CD14-positive monocyte (primary cell): ENCODE data around the gene CEND1. TPM values are rescaled to one million over a fixed set of nuclear protein-coding genes. Genes with fewer than 3 reads are reported as not detected.

Experiments used
- DNase-seq, 3 donors: peaks; one replicate each; pipeline ENCODE4 v3.0.0-alpha.2; 2011 to 2022
- H2AFZ ChIP-seq: 2 replicates; pipeline ENCODE4 v1.6.0; 2012; ENCODE audit warnings: mild to moderate bottlenecking, low read depth, low read length, inconsistent platforms; ENCODE audit not compliant: insufficient read depth, poor library complexity, severe bottlenecking
- H3K27ac ChIP-seq, 2 donors: 1 replicate in 1 of 2; 2 replicates in 1 of 2; pipeline ENCODE4 v1.5.1; 2012 to 2013; ENCODE audit warnings: low read length in 2 of 2, control low read depth in 1 of 2, inconsistent platforms in 1 of 2, low read depth in 1 of 2, mild to moderate bottlenecking in 1 of 2
- H3K27me3 ChIP-seq, 2 donors: one replicate each; pipeline versions ENCODE4 v1.6.0 to v1.6.1; 2011 to 2013; ENCODE audit warnings: low read length in 2 of 2; ENCODE audit not compliant: control insufficient read depth in 2 of 2, insufficient read depth in 2 of 2
- H3K36me3 ChIP-seq, 2 donors: replicated peaks in 1 of 2; 1 replicate in 1 of 2; 2 replicates in 1 of 2; pipeline versions ENCODE4 v1.5.1 to v1.6.1; 2012 to 2013; ENCODE audit warnings: low read length in 2 of 2, control low read depth in 1 of 2, inconsistent platforms in 1 of 2, mild to moderate bottlenecking in 1 of 2; ENCODE audit not compliant: insufficient read depth in 2 of 2, control insufficient read depth in 1 of 2
- H3K4me1 ChIP-seq, 2 donors: 1 replicate in 1 of 2; 2 replicates in 1 of 2; pipeline versions ENCODE4 v1.5.1 to v1.6.1; 2012 to 2013; ENCODE audit warnings: low read length in 2 of 2, control low read depth in 1 of 2, inconsistent platforms in 1 of 2, mild to moderate bottlenecking in 1 of 2, moderate library complexity in 1 of 2; ENCODE audit not compliant: insufficient read depth in 2 of 2, control insufficient read depth in 1 of 2
- H3K4me2 ChIP-seq: replicated peaks from 2 replicates; pipeline ENCODE3; 2012; ENCODE audit warnings: low read length, moderate library complexity, mild to moderate bottlenecking; ENCODE audit not compliant: poor library complexity, severe bottlenecking; ENCODE audit errors: extremely low read depth
- H3K4me3 ChIP-seq, 3 experiments: fragments of 200-600 bp in 1 of 3; sonication (generic) in 1 of 3; replicated peaks in 1 of 3; 1 replicate in 2 of 3; 2 replicates in 1 of 3; pipeline ENCODE4 v1.5.1; 2011 to 2013; ENCODE audit warnings: low read length in 3 of 3, mild to moderate bottlenecking in 3 of 3, control low read depth in 2 of 3, low read depth in 2 of 3, inconsistent platforms in 1 of 3, moderate library complexity in 1 of 3
- H3K79me2 ChIP-seq: 2 replicates; pipeline ENCODE4 v1.6.0; 2012; ENCODE audit warnings: mild to moderate bottlenecking, control low read depth, inconsistent platforms, low read length, moderate library complexity; ENCODE audit not compliant: insufficient read depth
- H3K9ac ChIP-seq: 2 replicates; pipeline ENCODE4 v1.6.0; 2017; ENCODE audit warnings: low read length, mild to moderate bottlenecking; ENCODE audit not compliant: insufficient read depth, poor library complexity, severe bottlenecking
- H3K9me3 ChIP-seq, 2 donors: replicated peaks in 1 of 2; 1 replicate in 1 of 2; 2 replicates in 1 of 2; pipeline versions ENCODE4 v1.5.1 to v1.6.1; 2012 to 2013; ENCODE audit warnings: low read length in 2 of 2, control low read depth in 1 of 2; ENCODE audit not compliant: control insufficient read depth in 1 of 2, insufficient read depth in 1 of 2
- H4K20me1 ChIP-seq: 2 replicates; pipeline ENCODE4 v1.6.0; 2012; ENCODE audit warnings: mild to moderate bottlenecking, low read length, control low read depth, moderate library complexity; ENCODE audit not compliant: insufficient read depth
- H3K27ac Mint-ChIP-seq, 7 donors: one replicate each; pipeline ENCODE4 v1.8.0; 2020; ENCODE audit warnings: mild to moderate bottlenecking in 7 of 7, mixed read lengths in 7 of 7, moderate library complexity in 6 of 7, inconsistent platforms in 2 of 7
- H3K27me3 Mint-ChIP-seq, 3 donors: one replicate each; pipeline ENCODE4 v1.8.0; 2021 to 2022; ENCODE audit warnings: low read depth in 3 of 3, mild to moderate bottlenecking in 3 of 3, mixed read lengths in 3 of 3, moderate library complexity in 3 of 3, inconsistent platforms in 1 of 3
- H3K36me3 Mint-ChIP-seq, 2 donors: one replicate each; pipeline ENCODE4 v1.8.0; 2020; ENCODE audit warnings: mixed read lengths in 2 of 2, inconsistent platforms in 1 of 2, mild to moderate bottlenecking in 1 of 2
- H3K4me1 Mint-ChIP-seq: one replicate; pipeline ENCODE4 v1.8.0; 2020; ENCODE audit warnings: mild to moderate bottlenecking, mixed read lengths
- H3K4me3 Mint-ChIP-seq, 2 donors: one replicate each; pipeline ENCODE4 v1.8.0; 2020; ENCODE audit warnings: mild to moderate bottlenecking in 2 of 2, mixed read lengths in 2 of 2, moderate library complexity in 1 of 2
- H3K9me3 Mint-ChIP-seq, 7 donors: one replicate each; pipeline ENCODE4 v1.8.0; 2020 to 2022; ENCODE audit warnings: mixed read lengths in 7 of 7, mild to moderate bottlenecking in 6 of 7, moderate library complexity in 6 of 7, inconsistent platforms in 2 of 7
- WGBS: methylation state at CpG from one replicate; pipeline ENCODE4 v1.1.5; 2013; ENCODE audit warnings: missing lambda C conversion rate; ENCODE audit not compliant: insufficient coverage; 5-methylcytosine and 5-hydroxymethylcytosine counted together
- intact Hi-C, 2 donors: fragments of 100-400 bp; cut with micrococcal nuclease; formaldehyde crosslinking; loops; one replicate each; pipeline versions ENCODE4 v1.15.0 to v1.15.1; 2023
- polyA plus RNA-seq, 3 donors: library from polyadenylated mRNA; depleted of rRNA in 1 of 3; unstranded in 2 of 3; stranded (reverse) in 1 of 3; fragments of 300-500 nt in 2 of 3; fragments of >200 nt in 1 of 3; fragmentation: Illumina TruSeq in 2 of 3; gene quantifications; 1 replicate in 2 of 3; 2 replicates in 1 of 3; pipeline ENCODE4 v1.2.3, GENCODE V29; 2012 to 2021
- TF ChIP-seq, protein P1 (sequence below): fragments of 200-600 bp; IDR thresholded peaks from one replicate; pipeline ENCODE4 v1.8.0; 2022; ENCODE audit warnings: antibody characterized with exemption, mild to moderate bottlenecking

The CEND1 gene
- polyA plus RNA-seq, 3 donors: not detected

DNA sequence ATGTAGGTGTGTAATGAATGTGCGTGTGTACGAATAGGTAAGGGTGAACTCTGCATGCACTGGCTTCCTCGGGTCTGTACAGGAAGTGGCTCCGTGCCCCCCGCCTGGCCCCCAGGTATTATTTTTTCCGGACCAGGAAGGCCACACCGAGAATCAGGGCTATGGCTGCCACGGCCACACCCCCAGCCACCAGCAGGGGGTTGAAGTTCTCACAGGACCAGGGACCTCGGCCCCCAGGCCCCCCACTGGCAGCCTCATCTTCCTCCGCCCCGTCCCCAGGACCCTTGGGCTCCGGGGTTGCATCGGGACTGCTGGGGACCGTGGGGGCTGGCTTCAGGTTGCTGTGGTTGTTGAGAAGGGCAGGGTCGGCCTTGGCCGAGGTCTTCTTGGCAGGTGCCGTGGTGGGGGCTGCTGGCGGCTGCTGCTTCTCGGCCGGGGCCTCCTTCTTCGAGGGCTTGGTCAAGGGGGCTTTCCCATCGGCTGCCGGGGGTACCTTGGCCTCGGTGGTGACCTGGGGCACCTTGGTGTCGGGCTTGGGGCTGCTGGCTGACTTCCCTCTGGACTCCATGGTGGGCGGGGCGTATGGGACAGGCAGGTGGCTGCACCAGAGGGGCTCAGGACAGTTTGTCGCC lies 1.8 kb downstream of the CEND1 start:
- Mint-ChIP-seq H3K27ac (no peak overlapping the region), H3K4me3 (no peak overlapping the region), H3K36me3 (peaks cover 11 to 22% of the 10 kb centered on the region in 2 donors), H3K4me1 (no peaks in the 10 kb centered on the region), H3K27me3 (peaks cover 15 to 46% (median 20%) of the 10 kb centered on the region in 3 donors), H3K9me3 (peaks cover 0 to 2% (median 0%) of the 10 kb centered on the region in 7 donors)
- H3K79me2 ChIP-seq: no peaks in the 10 kb centered on the region
- H3K9ac ChIP-seq: no peak overlapping the region
- TF ChIP-seq, protein P1, sequence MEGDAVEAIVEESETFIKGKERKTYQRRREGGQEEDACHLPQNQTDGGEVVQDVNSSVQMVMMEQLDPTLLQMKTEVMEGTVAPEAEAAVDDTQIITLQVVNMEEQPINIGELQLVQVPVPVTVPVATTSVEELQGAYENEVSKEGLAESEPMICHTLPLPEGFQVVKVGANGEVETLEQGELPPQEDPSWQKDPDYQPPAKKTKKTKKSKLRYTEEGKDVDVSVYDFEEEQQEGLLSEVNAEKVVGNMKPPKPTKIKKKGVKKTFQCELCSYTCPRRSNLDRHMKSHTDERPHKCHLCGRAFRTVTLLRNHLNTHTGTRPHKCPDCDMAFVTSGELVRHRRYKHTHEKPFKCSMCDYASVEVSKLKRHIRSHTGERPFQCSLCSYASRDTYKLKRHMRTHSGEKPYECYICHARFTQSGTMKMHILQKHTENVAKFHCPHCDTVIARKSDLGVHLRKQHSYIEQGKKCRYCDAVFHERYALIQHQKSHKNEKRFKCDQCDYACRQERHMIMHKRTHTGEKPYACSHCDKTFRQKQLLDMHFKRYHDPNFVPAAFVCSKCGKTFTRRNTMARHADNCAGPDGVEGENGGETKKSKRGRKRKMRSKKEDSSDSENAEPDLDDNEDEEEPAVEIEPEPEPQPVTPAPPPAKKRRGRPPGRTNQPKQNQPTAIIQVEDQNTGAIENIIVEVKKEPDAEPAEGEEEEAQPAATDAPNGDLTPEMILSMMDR: no peak
- peaks cover 4 to 28% of the 10 kb centered on the region in 2 donors for H3K27me3 ChIP-seq
- peaks cover 12% of the 10 kb centered on the region for H4K20me1 ChIP-seq
- 60% methylated on average over 27 of the region's 28 CpGs for WGBS
- H3K36me3 ChIP-seq: peaks cover 5 to 13% of the 10 kb centered on the region in 2 donors
- H3K4me1 ChIP-seq: no peaks in the 10 kb centered on the region
- H3K9me3 ChIP-seq: no peaks in the 10 kb centered on the region
- DNase-seq: no peak
- H3K4me2 ChIP-seq: no peak overlapping the region
- H3K4me3 ChIP-seq: no peak overlapping the region
- H2AFZ ChIP-seq: no peak overlapping the region
- H3K27ac ChIP-seq: no peak overlapping the region
- intact Hi-C loops: no loop called here

- no peak overlapping the region for H3K27ac ChIP-seq
- no peak for DNase-seq
- no peak overlapping the region for H3K4me3 ChIP-seq
- WGBS: 90% methylated on average over 21 of the region's 24 CpGs
- no peaks in the 10 kb centered on the region for H3K9me3 ChIP-seq
- H3K36me3 Mint-ChIP-seq: peaks cover 11 to 21% of the 10 kb centered on the region in 2 donors
- TF ChIP-seq, protein P1: no peak
- H3K27me3 Mint-ChIP-seq: peaks cover 15 to 50% (median 20%) of the 10 kb centered on the region in 3 donors
- no peak overlapping the region for H3K9ac ChIP-seq
- H3K4me2 ChIP-seq: no peak overlapping the region
- H3K79me2 ChIP-seq: no peaks in the 10 kb centered on the region
- H3K4me3 Mint-ChIP-seq: no peak overlapping the region
- no peaks in the 10 kb centered on the region for H3K4me1 Mint-ChIP-seq
- intact Hi-C loops: no loop called here
- H4K20me1 ChIP-seq: peaks cover 12% of the 10 kb centered on the region
- H3K36me3 ChIP-seq: peaks cover 2 to 13% of the 10 kb centered on the region in 2 donors
- H3K27ac Mint-ChIP-seq: no peak overlapping the region
- peaks cover 4 to 28% of the 10 kb centered on the region in 2 donors for H3K27me3 ChIP-seq
- no peaks in the 10 kb centered on the region for H3K4me1 ChIP-seq
- H2AFZ ChIP-seq: no peak overlapping the region
- H3K9me3 Mint-ChIP-seq: peaks cover 0 to 2% (median 0%) of the 10 kb centered on the region in 7 donors
Measured at GRCh38 chr11:787084-787675, 2.7 kb downstream of the CEND1 start.
